Left forelimb (tissue), 1 donor: ENCODE data around the gene CHRDL2.
"Not testable (repeated sequence)": the region's sequence is repeated elsewhere in the genome, so short reads cannot be mapped to it uniquely, and the experiment has no call there.

Experiments used
- DNase-seq: peaks from one replicate; pipeline ENCODE4 v3.0.0-alpha.2; 2018; ENCODE audit warnings: low spot score

Gene CHRDL2

GRCh38 chr11:74670171-74670570 lies 61.1 kb downstream of the CHRDL2 start:
- DNase-seq = no peak

- no peak for DNase-seq
Observed at GRCh38 chr11:74669211-74670160, 61.7 kb downstream of the CHRDL2 start.

DNA sequence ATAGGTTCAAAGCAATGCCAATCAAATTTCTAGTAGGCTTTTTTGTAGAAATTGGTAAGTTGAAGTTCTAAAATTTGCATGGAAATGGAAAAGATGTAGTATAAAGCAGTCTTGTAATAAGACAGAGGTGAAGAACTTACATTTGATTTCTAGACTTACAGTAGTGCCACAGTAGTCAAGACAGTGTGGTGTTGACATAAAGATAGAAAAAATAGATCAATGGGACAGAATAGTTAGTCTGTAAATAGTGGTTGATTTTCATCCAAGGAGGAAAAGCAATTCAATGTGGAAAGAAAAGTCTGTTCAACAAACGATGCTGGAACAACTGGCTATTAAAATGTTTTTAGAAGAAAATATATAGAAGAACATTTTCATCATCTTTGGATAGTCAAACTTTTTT lies 67.9 kb downstream of the CHRDL2 start:
- no peak for DNase-seq

GRCh38 chr11:74662487-74663103 lies 68.6 kb downstream of the CHRDL2 start:
- no peak for DNase-seq

DNA sequence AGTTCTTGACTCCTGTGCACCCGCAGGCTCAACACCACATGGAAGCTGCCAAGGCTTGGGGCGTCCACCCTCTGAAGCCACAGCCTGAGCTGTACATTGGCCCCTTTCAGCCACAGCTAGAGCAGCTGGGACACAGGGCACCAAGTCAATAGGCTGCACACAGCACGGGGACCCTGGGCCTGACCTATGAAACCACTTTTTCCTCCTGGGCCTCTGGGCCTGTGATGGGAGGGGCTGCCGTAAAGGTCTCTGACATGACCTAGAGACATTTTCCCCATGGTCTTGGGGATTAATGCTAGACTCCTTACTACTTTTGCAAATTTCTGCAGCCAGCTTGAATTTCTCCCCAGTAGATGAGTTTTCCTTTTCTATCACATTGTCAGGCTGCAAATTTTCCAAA lies 72.1 kb downstream of the CHRDL2 start:
- DNase-seq = not testable (repeated sequence)

DNA sequence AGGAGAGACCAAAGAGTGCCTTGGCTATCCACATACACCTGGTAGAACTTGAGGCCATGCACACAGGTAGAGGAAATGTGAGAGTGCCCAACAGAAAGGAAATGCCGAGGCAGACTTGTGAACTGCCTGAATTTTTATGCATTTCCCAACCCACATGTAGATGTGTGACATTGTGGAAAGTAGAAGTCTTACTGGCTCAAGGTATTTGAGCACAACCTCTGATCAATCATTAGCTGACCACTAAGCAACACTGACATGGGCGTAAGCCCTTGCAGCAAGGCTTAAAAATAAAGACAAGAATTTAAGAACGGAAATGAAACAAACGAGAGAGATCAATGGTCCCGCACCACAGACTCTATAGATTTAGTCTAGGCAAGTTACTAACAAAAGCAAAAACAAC lies 76.2 kb downstream of the CHRDL2 start:
- DNase-seq = no peak

- no peak for DNase-seq
Observed at GRCh38 chr11:74650498-74650897, 80.7 kb downstream of the CHRDL2 start.

GRCh38 chr11:74648894-74649293 lies 82.3 kb downstream of the CHRDL2 start:
- DNase-seq = no peak

DNA sequence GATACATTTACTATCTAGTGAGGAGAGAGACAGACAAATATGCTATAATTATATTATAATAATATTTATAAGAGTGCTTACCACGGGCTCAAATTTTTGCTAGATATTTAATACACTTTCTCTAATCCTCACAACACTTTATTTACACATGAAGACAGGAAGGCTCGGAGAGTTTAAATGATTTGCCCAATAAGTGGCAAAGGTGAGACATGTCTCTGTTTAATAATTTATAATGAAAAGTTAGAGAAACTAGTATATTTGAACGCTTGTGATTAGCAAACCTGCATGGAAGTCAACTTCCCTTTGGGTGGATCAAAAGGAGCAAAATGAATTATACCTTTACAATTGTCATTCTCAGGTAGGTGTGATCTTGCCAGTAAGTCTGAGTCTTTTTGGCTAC lies 83.4 kb downstream of the CHRDL2 start:
- no peak for DNase-seq

DNA sequence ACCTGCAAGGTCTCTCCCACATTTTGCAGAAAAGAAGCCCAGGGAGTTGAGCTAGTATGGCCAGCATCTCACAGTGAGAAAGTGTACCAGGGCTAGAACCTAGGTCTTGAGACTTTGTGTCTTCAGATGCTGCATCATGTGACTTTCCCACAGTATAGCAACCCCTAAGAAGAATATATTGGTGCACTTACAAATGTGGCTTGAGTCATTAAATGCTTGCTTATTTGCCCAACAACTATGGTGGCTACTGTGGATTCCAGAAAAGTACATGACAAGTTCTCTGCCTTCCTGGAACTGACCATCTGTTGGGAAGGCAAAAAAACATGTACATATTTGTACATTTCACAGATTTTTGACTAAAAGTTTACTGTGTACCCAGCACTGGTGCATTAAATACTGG lies 83.8 kb downstream of the CHRDL2 start:
- no peak for DNase-seq

DNA sequence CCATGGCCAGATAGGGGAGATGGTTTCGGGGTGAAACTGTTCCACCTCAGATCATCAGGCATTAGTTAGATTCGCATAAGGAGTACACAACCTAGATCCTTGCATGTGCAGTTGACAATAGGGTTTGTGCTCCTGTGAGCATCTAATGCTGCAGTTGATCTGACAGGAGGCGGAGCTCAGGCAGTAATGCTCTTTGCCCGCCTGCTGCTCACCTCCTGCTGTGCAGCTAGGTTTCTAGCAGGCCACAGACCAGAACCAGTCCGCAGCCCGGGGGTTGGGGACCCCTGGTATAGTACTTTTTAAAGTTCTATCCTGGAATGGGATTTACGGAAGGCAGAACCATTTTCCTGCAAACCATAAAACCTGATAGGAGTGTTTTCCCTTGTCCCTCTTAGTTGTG lies 84.3 kb downstream of the CHRDL2 start:
- no peak for DNase-seq
